IMR-90 (cell line): ENCODE data around the gene FARS2.

ENCODE experiments used
- BHLHE40 ChIP-seq: fragments of 150-350 bp; IDR thresholded peaks from 2 replicates; pipeline ENCODE4 v1.6.1; 2016; ENCODE audit warnings: mild to moderate bottlenecking, low read depth, low read length
- CEBPB ChIP-seq: IDR thresholded peaks from 2 replicates; pipeline ENCODE4 v1.6.1; 2012; ENCODE audit warnings: low read depth, low read length, improper control_type of control experiment
- CHD1 ChIP-seq: IDR thresholded peaks from 2 replicates; pipeline ENCODE4 v1.6.1; 2012; ENCODE audit warnings: low read depth, low read length, improper control_type of control experiment
- FOS ChIP-seq: fragments of 150-350 bp; IDR thresholded peaks from 2 replicates; pipeline ENCODE4 v1.6.1; 2016; ENCODE audit warnings: low read depth, low read length
- MXI1 ChIP-seq: IDR thresholded peaks from 2 replicates; pipeline ENCODE4 v1.6.1; 2012; ENCODE audit warnings: low read depth, mild to moderate bottlenecking, low read length, moderate library complexity, borderline replicate concordance
- NFE2L2 ChIP-seq: fragments of 150-350 bp; IDR thresholded peaks from 2 replicates; pipeline ENCODE4 v1.6.1; 2016; ENCODE audit warnings: low read depth, mild to moderate bottlenecking, low read length
- POLR2A ChIP-seq: IDR thresholded peaks from 2 replicates; pipeline ENCODE4 v1.6.1; 2012; ENCODE audit warnings: mild to moderate bottlenecking, low read depth, low read length
- RAD21 ChIP-seq: IDR thresholded peaks from 2 replicates; pipeline ENCODE4 v1.6.1; 2012; ENCODE audit warnings: low read length, improper control_type of control experiment
- RCOR1 ChIP-seq: IDR thresholded peaks from 2 replicates; pipeline ENCODE4 v1.6.1; 2012; ENCODE audit warnings: mild to moderate bottlenecking, low read length, improper control_type of control experiment; ENCODE audit not compliant: insufficient replicate concordance
- RFX5 ChIP-seq: IDR thresholded peaks from 2 replicates; pipeline ENCODE4 v1.8.0; 2012; ENCODE audit warnings: low read depth, mild to moderate bottlenecking, low read length, moderate library complexity
- SMC3 ChIP-seq: fragments of 150-350 bp; IDR thresholded peaks from 2 replicates; pipeline ENCODE4 v1.6.1; 2016; ENCODE audit warnings: low read depth, mild to moderate bottlenecking, antibody characterized with exemption, low read length, moderate library complexity
- TF ChIP-seq, protein P1 (sequence below): conservative IDR thresholded peaks from 2 replicates; pipeline ENCODE4 v1.5.1; 2012; ENCODE audit warnings: mild to moderate bottlenecking, low read depth, low read length, improper control_type of control experiment
- TF ChIP-seq, protein P2 (sequence below): fragments of 150-350 bp; IDR thresholded peaks from 2 replicates; pipeline ENCODE4 v1.6.1; 2017; ENCODE audit warnings: mild to moderate bottlenecking, antibody characterized with exemption, low read length, low read depth

DNA sequence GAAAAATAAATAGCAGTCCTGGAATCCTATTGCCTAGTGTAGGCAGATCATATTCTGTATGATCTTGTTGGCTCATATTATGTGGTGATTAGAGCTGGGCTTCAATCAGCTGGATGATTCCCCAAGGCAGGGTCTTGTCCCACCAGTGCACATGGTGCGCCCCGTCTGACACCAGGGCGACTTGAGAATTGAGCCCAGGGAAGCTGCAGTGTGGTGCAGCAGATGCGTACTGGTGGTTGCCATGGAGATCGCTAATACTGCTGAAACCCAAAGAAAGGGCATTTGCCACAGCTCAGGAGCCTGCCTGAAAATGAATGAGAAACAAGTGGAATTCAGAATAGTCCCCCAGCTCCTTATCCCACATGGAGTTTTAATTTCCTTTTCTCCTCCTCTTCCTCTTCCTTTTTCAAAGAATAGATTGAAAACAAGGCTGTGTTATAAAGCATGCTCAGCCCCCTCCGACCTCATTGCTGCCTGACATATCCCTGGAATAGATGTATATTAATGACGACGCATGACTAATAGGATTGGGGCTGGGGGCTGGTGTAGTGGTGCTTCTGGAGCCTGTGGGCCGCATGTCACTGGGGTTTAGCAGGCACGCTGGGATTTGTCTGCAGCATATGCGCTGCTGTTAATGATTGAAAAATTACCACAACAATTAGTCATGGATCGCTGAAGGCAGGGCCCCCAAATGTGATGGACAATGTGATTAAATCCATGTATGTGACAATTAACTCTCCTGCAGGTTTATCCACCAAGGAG is 210.5 kb downstream of the FARS2 start:
- TF ChIP-seq POLR2A (no peak), RCOR1 (no peak), MXI1 (no peak), SMC3 (no peak), RAD21 (no peak), CEBPB (no peak), FOS (no peak), CHD1 (no peak), RFX5 (no peak), BHLHE40 (no peak), NFE2L2 (no peak)
- TF ChIP-seq, protein P1, sequence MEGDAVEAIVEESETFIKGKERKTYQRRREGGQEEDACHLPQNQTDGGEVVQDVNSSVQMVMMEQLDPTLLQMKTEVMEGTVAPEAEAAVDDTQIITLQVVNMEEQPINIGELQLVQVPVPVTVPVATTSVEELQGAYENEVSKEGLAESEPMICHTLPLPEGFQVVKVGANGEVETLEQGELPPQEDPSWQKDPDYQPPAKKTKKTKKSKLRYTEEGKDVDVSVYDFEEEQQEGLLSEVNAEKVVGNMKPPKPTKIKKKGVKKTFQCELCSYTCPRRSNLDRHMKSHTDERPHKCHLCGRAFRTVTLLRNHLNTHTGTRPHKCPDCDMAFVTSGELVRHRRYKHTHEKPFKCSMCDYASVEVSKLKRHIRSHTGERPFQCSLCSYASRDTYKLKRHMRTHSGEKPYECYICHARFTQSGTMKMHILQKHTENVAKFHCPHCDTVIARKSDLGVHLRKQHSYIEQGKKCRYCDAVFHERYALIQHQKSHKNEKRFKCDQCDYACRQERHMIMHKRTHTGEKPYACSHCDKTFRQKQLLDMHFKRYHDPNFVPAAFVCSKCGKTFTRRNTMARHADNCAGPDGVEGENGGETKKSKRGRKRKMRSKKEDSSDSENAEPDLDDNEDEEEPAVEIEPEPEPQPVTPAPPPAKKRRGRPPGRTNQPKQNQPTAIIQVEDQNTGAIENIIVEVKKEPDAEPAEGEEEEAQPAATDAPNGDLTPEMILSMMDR, result no peak
- TF ChIP-seq, protein P2, sequence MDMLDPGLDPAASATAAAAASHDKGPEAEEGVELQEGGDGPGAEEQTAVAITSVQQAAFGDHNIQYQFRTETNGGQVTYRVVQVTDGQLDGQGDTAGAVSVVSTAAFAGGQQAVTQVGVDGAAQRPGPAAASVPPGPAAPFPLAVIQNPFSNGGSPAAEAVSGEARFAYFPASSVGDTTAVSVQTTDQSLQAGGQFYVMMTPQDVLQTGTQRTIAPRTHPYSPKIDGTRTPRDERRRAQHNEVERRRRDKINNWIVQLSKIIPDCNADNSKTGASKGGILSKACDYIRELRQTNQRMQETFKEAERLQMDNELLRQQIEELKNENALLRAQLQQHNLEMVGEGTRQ, result no peak
